ENCODE results near the gene REEP1.

DNA sequence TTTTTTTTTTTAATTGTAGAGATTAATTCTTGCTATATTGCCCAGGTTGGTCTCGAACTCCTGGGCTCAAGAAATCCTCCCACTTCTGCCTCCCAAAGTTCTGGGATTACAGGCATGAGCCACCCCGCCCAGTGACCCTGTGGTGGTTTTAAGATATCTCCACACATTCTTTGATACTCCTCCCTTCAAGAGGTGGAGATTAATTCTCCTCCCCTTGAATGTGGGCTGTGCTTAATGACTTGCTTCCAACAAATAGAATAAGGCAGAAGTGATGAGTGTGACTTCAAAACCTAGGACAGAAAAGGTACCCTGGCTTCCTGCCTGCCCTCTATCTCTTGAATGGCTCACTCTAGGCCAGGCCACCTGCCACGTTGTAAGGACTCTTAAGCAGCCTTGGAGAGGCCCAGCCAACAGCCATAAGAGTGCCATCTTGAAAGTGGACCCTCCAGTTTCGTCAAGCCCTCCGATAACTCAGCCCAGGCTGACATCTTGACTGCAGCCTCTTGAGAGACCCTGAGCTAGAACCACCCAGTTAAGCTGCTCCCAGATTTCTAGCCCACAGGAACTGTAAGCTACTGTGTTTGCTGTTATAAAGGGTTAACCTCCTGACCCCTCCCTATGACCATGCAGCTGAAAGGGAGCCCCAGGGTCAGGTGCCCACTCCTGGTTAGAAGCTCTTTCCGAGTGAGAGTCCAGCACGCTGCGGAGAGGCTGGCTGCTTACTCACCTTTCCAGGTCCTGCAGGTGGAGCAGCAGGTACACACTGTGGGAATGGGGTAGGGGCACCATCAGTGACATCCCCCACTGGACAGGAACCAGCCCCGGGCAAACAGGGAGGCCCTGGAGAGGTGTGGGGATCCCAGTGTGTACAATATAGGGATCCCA lies 110.5 kb downstream of the REEP1 start:
- TF ChIP-seq STAT5A (IDR thresholded peaks at IDR 0.05; ENCODE audit: borderline replicate concordance, low read length), result no peak
- no peak for TF ChIP-seq ELF1 (tag; IDR thresholded peaks at IDR 0.05)
- no peak for TF ChIP-seq ZNF592 (IDR thresholded peaks at IDR 0.05)
- TF ChIP-seq TEAD4 (IDR thresholded peaks at IDR 0.05; ENCODE audit: low read length), result no peak
- TF ChIP-seq TEAD4 (CRISPR knock-in tag; IDR thresholded peaks at IDR 0.05; ENCODE audit: borderline replicate concordance), result no peak
- TF ChIP-seq RBBP5 (IDR thresholded peaks at IDR 0.05; ENCODE audit: borderline replicate concordance, insufficient read depth, low read length, poor library complexity, severe bottlenecking), result no peak
